ENCODE measurements around the gene METTL2B.
"Not testable (repeated sequence)": the region's sequence is repeated elsewhere in the genome, so short reads cannot be mapped to it uniquely, and the experiment has no call there.

- not testable (repeated sequence) for TF ChIP-seq CTCF, POLR2A (IDR thresholded peaks at IDR 0.05)
Observed at GRCh38 chr7:128507321-128507993, 30.9 kb downstream of the METTL2B start.

Measured in ovary (tissue), 3 donors.